ENCODE measurements around the gene YPEL1. TPM values are rescaled to one million over a fixed set of nuclear protein-coding genes. Genes with fewer than 3 reads are reported as not detected.

Gene YPEL1
- total RNA-seq, 2 donors from 2014 or later: 1.6 to 4.4 TPM

- 90 to 94% methylated on average over 6 of the region's 6 CpGs for whole genome bisulfite sequencing, 2 donors
- ATAC-seq (no peak), DNase-seq (no peak)
- Histone ChIP-seq H3K9me3 (no peaks in the 10 kb centered on the region), H3K4me3 (no peak overlapping the region), H3K27ac (no peak overlapping the region), H3K4me1 (peaks cover 19% of the 10 kb centered on the region), H3K36me3 (replicated peaks in 1 of 2; ENCODE audit: insufficient read depth in 1 of 2, low read depth in 2 of 2) (peaks cover 0 to 10% of the 10 kb centered on the region in 2 donors), H3K27me3 (no peaks in the 10 kb centered on the region)
- TF ChIP-seq CTCF (IDR thresholded peaks at IDR 0.05): no peak
- TF ChIP-seq POLR2A (IDR thresholded peaks at IDR 0.05): no peak
- intact Hi-C loops (cut with DNase I): no loop called here
Observed at GRCh38 chr22:21700822-21701221, 34.8 kb downstream of the YPEL1 start.

GRCh38 chr22:21699643-21700042 lies 36.0 kb downstream of the YPEL1 start:
- TF ChIP-seq POLR2A (IDR thresholded peaks at IDR 0.05): no peak
- no peak for TF ChIP-seq CTCF (IDR thresholded peaks at IDR 0.05)
- Histone ChIP-seq H3K4me1 (peaks cover 19% of the 10 kb centered on the region), H3K27me3 (no peaks in the 10 kb centered on the region), H3K36me3 (replicated peaks in 1 of 2; ENCODE audit: insufficient read depth in 1 of 2, low read depth in 2 of 2) (peaks cover 0 to 17% of the 10 kb centered on the region in 2 donors), H3K9me3 (no peaks in the 10 kb centered on the region), H3K27ac (no peak overlapping the region), H3K4me3 (no peak overlapping the region)
- DNase-seq: no peak
- WGBS, 2 donors: 44 to 46% methylated on average over 1 to 3 of the region's 3 CpGs
- ATAC-seq: no peak
- intact Hi-C loops (cut with DNase I): no loop called here

GRCh38 chr22:21698430-21699329 lies 36.9 kb downstream of the YPEL1 start:
- intact Hi-C loops (cut with DNase I): no loop called here
- Histone ChIP-seq H3K4me3 (no peak overlapping the region), H3K9me3 (no peaks in the 10 kb centered on the region), H3K27ac (peak overlapping the region in 1 of 4 donors; percentile 12), H3K4me1 (peaks cover 19% of the 10 kb centered on the region), H3K36me3 (replicated peaks in 1 of 2; ENCODE audit: insufficient read depth in 1 of 2, low read depth in 2 of 2) (peaks cover 0 to 24% of the 10 kb centered on the region in 2 donors), H3K27me3 (no peaks in the 10 kb centered on the region)
- ATAC-seq: peak; percentile 12
- DNase-seq: peak in 1 of 4 donors; percentile 29
- 79% methylated on average over 13 to 22 of the region's 22 CpGs for WGBS, 2 donors
- TF ChIP-seq POLR2A (IDR thresholded peaks at IDR 0.05) (no peak), CTCF (IDR thresholded peaks at IDR 0.05) (no peak)

- Histone ChIP-seq H3K27me3 (no peaks in the 10 kb centered on the region), H3K4me3 (no peak overlapping the region), H3K36me3 (replicated peaks in 1 of 2; ENCODE audit: insufficient read depth in 1 of 2, low read depth in 2 of 2) (peaks cover 3 to 26% of the 10 kb centered on the region in 2 donors), H3K27ac (no peak overlapping the region), H3K9me3 (no peaks in the 10 kb centered on the region), H3K4me1 (peaks cover 19% of the 10 kb centered on the region)
- no peak for ATAC-seq
- TF ChIP-seq POLR2A (IDR thresholded peaks at IDR 0.05): no peak
- no peak for TF ChIP-seq CTCF (IDR thresholded peaks at IDR 0.05)
- DNase-seq: no peak
- intact Hi-C loops (cut with DNase I): no loop called here
Observed at GRCh38 chr22:21697880-21698279, 37.7 kb downstream of the YPEL1 start.

Data from body of pancreas (tissue), 4 donors.